Activated CD4-positive, alpha-beta T cell treated with anti-CD3 and anti-CD28 coated beads, Interleukin-2, amount 10 ng/mL, durations not matched to agents 24 days and 14 days (primary cell): ENCODE results near the gene TCEANC2. TPM values are rescaled to one million over a fixed set of nuclear protein-coding genes. Genes with fewer than 3 reads are reported as not detected.

Experiments used
- DNase-seq: peaks from one replicate; pipeline ENCODE4 v3.0.0; 2022
- H3K27ac Mint-ChIP-seq: one replicate; pipeline ENCODE4 v1.8.0; 2022; ENCODE audit warnings: mild to moderate bottlenecking, mixed read lengths
- H3K27me3 Mint-ChIP-seq: one replicate; pipeline ENCODE4 v1.8.0; 2022; ENCODE audit warnings: mixed read lengths
- H3K36me3 Mint-ChIP-seq: one replicate; pipeline ENCODE4 v1.8.0; 2022; ENCODE audit warnings: low read depth, mild to moderate bottlenecking, mixed read lengths
- H3K4me1 Mint-ChIP-seq: one replicate; pipeline ENCODE4 v1.8.0; 2021; ENCODE audit warnings: mixed read lengths
- H3K4me3 Mint-ChIP-seq: one replicate; pipeline ENCODE4 v1.8.0; 2022; ENCODE audit warnings: mild to moderate bottlenecking, moderate library complexity, mixed read lengths
- H3K9me3 Mint-ChIP-seq: one replicate; pipeline ENCODE4 v1.8.0; 2021; ENCODE audit warnings: mixed read lengths
- intact Hi-C: fragments of 100-400 bp; cut with micrococcal nuclease; formaldehyde crosslinking; loops from one replicate; pipeline ENCODE4 v1.15.1; 2023
- total RNA-seq: library from RNA; stranded (reverse); gene quantifications from 2 replicates; pipeline ENCODE4 v1.2.3, GENCODE V29; 2022

Gene TCEANC2
- total RNA-seq, 1 donor from 2014 or later: 10.0 TPM

GRCh38 chr1:54153535-54154439, 100.4 kb downstream of the TCEANC2 start:
- Mint-ChIP-seq H3K4me3 (no peak overlapping the region), H3K36me3 (no peaks in the 10 kb centered on the region), H3K27ac (no peak overlapping the region), H3K4me1 (no peaks in the 10 kb centered on the region), H3K9me3 (no peaks in the 10 kb centered on the region), H3K27me3 (no peaks in the 10 kb centered on the region)
- DNase-seq: no peak
- intact Hi-C loops: no loop called here

Other genes with a start within 250 kb of the TCEANC2 start
- 39.7 and 40.8 TPM in 2 replicates for gene NDC1, start 215.3 kb upstream of the TCEANC2 start, total RNA-seq
- 14.6 and 15.6 TPM in 2 replicates for gene YIPF1, start 163.8 kb upstream of the TCEANC2 start, total RNA-seq
- not detected in 2 replicates for gene DIO1, start 159.4 kb upstream of the TCEANC2 start, total RNA-seq
- 53.9 and 55.8 TPM in 2 replicates for gene IFT25, start 107.9 kb upstream of the TCEANC2 start, total RNA-seq
- gene LRRC42, start 107.3 kb upstream of the TCEANC2 start, total RNA-seq: 33.7 and 34.7 TPM in 2 replicates
- gene LDLRAD1, start 35.4 kb upstream of the TCEANC2 start, total RNA-seq: not detected in 2 replicates
- 99.3 and 127 TPM in 2 replicates for gene TMEM59, start 404 bp upstream of the TCEANC2 start, total RNA-seq
- not detected in 2 replicates for gene CDCP2, start 99.4 kb downstream of the TCEANC2 start, total RNA-seq
- 10.1 and 11.3 TPM in 2 replicates for gene CYB5RL, start 146.4 kb downstream of the TCEANC2 start, total RNA-seq
- gene MRPL37, start 146.6 kb downstream of the TCEANC2 start, total RNA-seq: 158 and 162 TPM in 2 replicates